Esophagus muscularis mucosa (tissue), 4 donors: ENCODE results near the gene TLK2. TPM values are rescaled to one million over a fixed set of nuclear protein-coding genes. Genes with fewer than 3 reads are reported as not detected.

Source experiments
- DNase-seq: peaks from one replicate; pipeline ENCODE4 v3.0.0-alpha.2; 2017; ENCODE audit errors: extremely low spot score
- H3K27ac ChIP-seq, 4 donors: fragments of 200-600 bp; sonication (generic); replicated peaks in 1 of 4; 1 replicate in 3 of 4; 2 replicates in 1 of 4; pipeline ENCODE4 v1.5.1; 2016 to 2019; ENCODE audit warnings: mild to moderate bottlenecking in 1 of 4
- H3K27me3 ChIP-seq, 4 donors: fragments of 200-600 bp; sonication (generic); one replicate each; pipeline versions ENCODE4 v1.5.1 to v1.6.0; 2016 to 2019
- H3K36me3 ChIP-seq, 4 donors: fragments of 200-600 bp; sonication (generic); one replicate each; pipeline ENCODE4 v1.5.1; 2016 to 2019
- H3K4me1 ChIP-seq, 4 donors: fragments of 200-600 bp; sonication (generic); one replicate each; pipeline ENCODE4 v1.5.1; 2016 to 2019
- H3K4me3 ChIP-seq, 4 donors: fragments of 200-600 bp; sonication (generic); 1 replicate in 2 of 4; 2 replicates in 2 of 4; pipeline ENCODE4 v1.5.1; 2016 to 2019; ENCODE audit warnings: mild to moderate bottlenecking in 4 of 4, moderate library complexity in 1 of 4
- H3K9me3 ChIP-seq, 4 donors: fragments of 200-600 bp; sonication (generic); 1 replicate in 3 of 4; 2 replicates in 1 of 4; pipeline ENCODE4 v1.5.1; 2016 to 2019
- EP300 ChIP-seq: sonication (generic); formaldehyde crosslinking; IDR thresholded peaks from one replicate; pipeline ENCODE4 v1.6.1; 2017; ENCODE audit warnings: antibody characterized with exemption
- POLR2A ChIP-seq: fragments of 450-650 bp; IDR thresholded peaks from one replicate; pipeline ENCODE4 v1.6.1; 2017; ENCODE audit warnings: antibody characterized with exemption, moderate library complexity, mild to moderate bottlenecking, low read depth
- POLR2AphosphoS5 ChIP-seq, 2 donors: sonication (generic); formaldehyde crosslinking; IDR thresholded peaks; one replicate each; pipeline ENCODE4 v1.6.1; 2017; ENCODE audit warnings: antibody characterized with exemption in 2 of 2
- WGBS: methylation state at CpG from one replicate; pipeline ENCODE4 v1.1.5; 2018; 5-methylcytosine and 5-hydroxymethylcytosine counted together
- intact Hi-C: fragments of 100-400 bp; cut with DNase I; formaldehyde crosslinking; loops from one replicate; pipeline ENCODE4 v1.15.1; 2023
- small RNA-seq, 3 donors: library from RNA; depleted of rRNA; stranded (forward); fragments of <200 nt; gene quantifications; one replicate each; pipeline ENCODE3, GENCODE V24; 2016
- total RNA-seq, 4 donors: library from RNA; depleted of rRNA; stranded (reverse); fragments of >200 nt; gene quantifications; one replicate each; pipeline versions ENCODE4 v1.1.0 to v1.2.1, GENCODE V29; 2016
- TF ChIP-seq, protein P1 (sequence below), 3 experiments: fragments of 200-600 bp in 2 of 3; fragments of 450-650 bp in 1 of 3; sonication (generic) in 2 of 3; IDR thresholded peaks; one replicate each; pipeline ENCODE4 v1.5.1; 2017 to 2019; ENCODE audit warnings: antibody characterized with exemption in 3 of 3, mild to moderate bottlenecking in 2 of 3, moderate library complexity in 1 of 3

The TLK2 gene
- total RNA-seq, 4 donors from 2014 or later = 35.3 to 43.2 (median 38.3) TPM

DNA sequence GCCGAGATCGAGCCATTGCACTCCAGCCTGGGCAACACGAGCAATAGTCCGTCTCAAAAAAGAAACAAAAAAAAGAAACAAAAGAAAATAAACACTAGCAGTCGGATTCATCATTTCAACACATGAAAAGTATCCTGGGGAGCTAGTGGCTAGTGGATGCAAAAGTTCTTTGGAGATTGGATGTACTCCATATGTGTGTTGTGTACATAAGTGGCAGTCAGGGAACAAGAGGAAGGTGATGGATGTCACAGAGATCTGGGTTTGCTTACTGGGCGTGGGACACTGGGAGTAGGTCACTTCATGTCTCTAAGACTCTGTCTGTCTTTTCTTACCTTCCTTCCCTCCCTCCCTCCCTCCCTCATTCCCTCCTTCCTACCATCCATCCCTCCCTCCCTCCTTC lies 184.2 kb downstream of the TLK2 start:
- Histone ChIP-seq H3K9me3 (peaks cover 0 to 14% (median 4%) of the 10 kb centered on the region in 4 donors), H3K27me3 (peaks cover 0 to under 1% (median 0%) of the 10 kb centered on the region in 4 donors), H3K27ac (no peak overlapping the region), H3K4me1 (no peaks in the 10 kb centered on the region), H3K4me3 (no peak overlapping the region), H3K36me3 (peaks cover 0 to 11% (median 0%) of the 10 kb centered on the region in 4 donors)
- intact Hi-C loops = no loop called here
- DNase-seq = no peak
- WGBS = 73% methylated on average over 6 of the region's 6 CpGs
- TF ChIP-seq, protein P1, sequence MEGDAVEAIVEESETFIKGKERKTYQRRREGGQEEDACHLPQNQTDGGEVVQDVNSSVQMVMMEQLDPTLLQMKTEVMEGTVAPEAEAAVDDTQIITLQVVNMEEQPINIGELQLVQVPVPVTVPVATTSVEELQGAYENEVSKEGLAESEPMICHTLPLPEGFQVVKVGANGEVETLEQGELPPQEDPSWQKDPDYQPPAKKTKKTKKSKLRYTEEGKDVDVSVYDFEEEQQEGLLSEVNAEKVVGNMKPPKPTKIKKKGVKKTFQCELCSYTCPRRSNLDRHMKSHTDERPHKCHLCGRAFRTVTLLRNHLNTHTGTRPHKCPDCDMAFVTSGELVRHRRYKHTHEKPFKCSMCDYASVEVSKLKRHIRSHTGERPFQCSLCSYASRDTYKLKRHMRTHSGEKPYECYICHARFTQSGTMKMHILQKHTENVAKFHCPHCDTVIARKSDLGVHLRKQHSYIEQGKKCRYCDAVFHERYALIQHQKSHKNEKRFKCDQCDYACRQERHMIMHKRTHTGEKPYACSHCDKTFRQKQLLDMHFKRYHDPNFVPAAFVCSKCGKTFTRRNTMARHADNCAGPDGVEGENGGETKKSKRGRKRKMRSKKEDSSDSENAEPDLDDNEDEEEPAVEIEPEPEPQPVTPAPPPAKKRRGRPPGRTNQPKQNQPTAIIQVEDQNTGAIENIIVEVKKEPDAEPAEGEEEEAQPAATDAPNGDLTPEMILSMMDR (IDR thresholded peaks at IDR 0.05) = no peak
- TF ChIP-seq POLR2A = no peak
- TF ChIP-seq EP300 = no peak
- TF ChIP-seq POLR2AphosphoS5 (IDR thresholded peaks at IDR 0.05) = no peak

Small RNA genes lying within 50 kb of the gene (small RNA-seq; reads per million reads assigned to genes)
- 0 reads per million in 3 donors for gene RF00019

Other genes starting within 250 kb of the TLK2 start
- not detected for gene EFCAB3, start 98.3 kb upstream of the TLK2 start, total RNA-seq
- 10 to 100 TPM; 12.2 to 14.3 (median 13.5) TPM for gene METTL2A, start 54.9 kb upstream of the TLK2 start, total RNA-seq
- gene MRC2, start 148.8 kb downstream of the TLK2 start, total RNA-seq = 10 to 100 TPM; 31.0 to 57.7 (median 40.4) TPM